Stimulated activated memory B cell treated with anti-CD40 and anti-IgM and Interleukin-4, amounts not matched to agents 10 μg/mL and 1 μg/mL and 100 μg/mL, for 72 hours (primary cell): ENCODE results near the gene PDE3B.
"Not testable (repeated sequence)": the region's sequence is repeated elsewhere in the genome, so short reads cannot be mapped to it uniquely, and the experiment has no call there.

Experiments
- ATAC-seq: fragments of 150-1000 bp; cut with Tn5 transposase; 2 replicates; pipeline ENCODE4 v1.10.0; 2021
- H3K27ac Mint-ChIP-seq: one replicate; pipeline ENCODE4 v1.8.0; 2022; ENCODE audit warnings: mild to moderate bottlenecking, mixed read lengths
- H3K27me3 Mint-ChIP-seq: one replicate; pipeline ENCODE4 v1.8.0; 2022; ENCODE audit warnings: mixed read lengths
- H3K36me3 Mint-ChIP-seq: one replicate; pipeline ENCODE4 v1.8.0; 2022; ENCODE audit warnings: mixed read lengths
- H3K4me1 Mint-ChIP-seq: one replicate; pipeline ENCODE4 v1.8.0; 2022; ENCODE audit warnings: mixed read lengths
- H3K4me3 Mint-ChIP-seq: one replicate; pipeline ENCODE4 v1.8.0; 2022; ENCODE audit warnings: mild to moderate bottlenecking, moderate library complexity, mixed read lengths
- H3K9me3 Mint-ChIP-seq: one replicate; pipeline ENCODE4 v1.8.0; 2022; ENCODE audit warnings: mixed read lengths

The PDE3B gene

GRCh38 chr11:14774721-14775120, 131.1 kb downstream of the PDE3B start:
- Mint-ChIP-seq H3K4me3 (no peak overlapping the region), H3K27me3 (peaks cover 19% of the 10 kb centered on the region), H3K36me3 (no peaks in the 10 kb centered on the region), H3K27ac (no peak overlapping the region), H3K4me1 (no peaks in the 10 kb centered on the region), H3K9me3 (no peaks in the 10 kb centered on the region)
- no peak for ATAC-seq

DNA sequence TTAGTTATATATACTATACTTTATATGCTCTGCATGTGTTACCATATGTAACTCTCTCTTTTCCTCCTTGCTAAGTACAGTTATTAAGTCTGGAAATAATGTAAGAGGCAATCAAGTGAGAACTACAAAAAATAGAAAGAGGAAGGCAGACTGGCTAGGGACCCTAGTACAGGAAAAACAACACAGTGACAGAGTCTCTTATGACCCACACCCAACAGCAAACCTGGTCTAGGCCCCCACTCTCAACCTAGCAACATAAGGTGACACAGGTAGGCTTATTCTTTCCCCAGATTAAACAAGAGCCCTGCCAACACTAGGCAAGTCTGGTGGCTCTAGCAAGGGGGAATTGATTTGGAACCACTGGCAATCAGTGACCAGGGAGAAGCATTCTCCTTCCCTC, 132.3 kb downstream of the PDE3B start:
- H3K36me3 Mint-ChIP-seq, result no peaks in the 10 kb centered on the region

DNA sequence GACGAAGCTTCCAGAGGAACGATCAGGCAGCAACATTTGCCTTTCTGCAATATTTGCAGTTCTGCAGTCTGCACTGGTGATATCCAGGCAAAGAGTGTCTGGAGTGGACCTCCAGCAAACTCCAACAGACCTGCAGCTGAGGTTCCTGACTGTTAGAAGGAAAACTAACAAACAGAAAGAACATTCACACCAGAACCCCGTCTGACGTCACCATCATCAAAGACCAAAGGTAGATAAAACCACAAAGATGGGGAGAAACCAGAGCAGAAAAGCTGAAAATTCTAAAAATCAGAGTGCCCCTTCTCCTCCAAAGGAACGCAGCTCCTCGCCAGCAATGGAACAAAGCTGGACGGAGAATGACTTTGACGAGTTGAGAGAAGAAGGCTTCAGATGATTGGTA, 134.9 kb downstream of the PDE3B start:
- not testable (repeated sequence) for H3K4me1 Mint-ChIP-seq, H3K27ac Mint-ChIP-seq, H3K9me3 Mint-ChIP-seq, H3K27me3 Mint-ChIP-seq, H3K36me3 Mint-ChIP-seq, H3K4me3 Mint-ChIP-seq, ATAC-seq

More for the DNA sequence above, 132.3 kb downstream of the PDE3B start:
- Mint-ChIP-seq H3K4me3 (no peak overlapping the region), H3K9me3 (no peaks in the 10 kb centered on the region), H3K27me3 (peaks cover 10% of the 10 kb centered on the region), H3K27ac (no peak overlapping the region), H3K4me1 (no peaks in the 10 kb centered on the region)
- ATAC-seq, result no peak

DNA sequence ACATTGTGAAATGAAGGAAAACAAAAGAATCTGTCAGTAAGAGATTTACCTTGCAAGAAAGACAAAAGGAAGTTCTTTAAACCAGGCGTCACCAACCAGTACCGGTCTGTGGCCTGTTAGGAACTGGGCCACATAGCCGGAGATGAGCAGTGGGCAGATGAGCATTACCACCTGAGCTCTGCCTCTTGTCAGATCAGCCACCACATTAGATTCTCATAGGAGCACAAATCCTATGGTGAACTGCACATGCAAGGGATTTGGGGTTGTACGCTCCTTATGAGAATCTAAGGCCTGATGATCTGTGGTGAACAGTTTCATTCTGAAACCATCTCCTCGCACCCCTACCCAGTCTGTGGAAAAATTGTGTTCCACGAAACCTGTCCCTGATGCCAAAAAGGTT, 140.2 kb downstream of the PDE3B start:
- no peak for ATAC-seq
- H3K9me3 Mint-ChIP-seq, result no peaks in the 10 kb centered on the region
- H3K27ac Mint-ChIP-seq, result no peak overlapping the region
- H3K4me1 Mint-ChIP-seq, result peaks cover 8% of the 10 kb centered on the region
- no peaks in the 10 kb centered on the region for H3K36me3 Mint-ChIP-seq
- no peaks in the 10 kb centered on the region for H3K27me3 Mint-ChIP-seq
- no peak overlapping the region for H3K4me3 Mint-ChIP-seq

GRCh38 chr11:14784230-14784629, 140.6 kb downstream of the PDE3B start:
- H3K9me3 Mint-ChIP-seq, result no peaks in the 10 kb centered on the region
- no peak for ATAC-seq
- peaks cover 8% of the 10 kb centered on the region for H3K4me1 Mint-ChIP-seq
- H3K27ac Mint-ChIP-seq, result no peak overlapping the region
- no peaks in the 10 kb centered on the region for H3K27me3 Mint-ChIP-seq
- H3K4me3 Mint-ChIP-seq, result no peak overlapping the region
- no peaks in the 10 kb centered on the region for H3K36me3 Mint-ChIP-seq

GRCh38 chr11:14789879-14790484, 146.4 kb downstream of the PDE3B start:
- Mint-ChIP-seq H3K4me3 (no peak overlapping the region), H3K27ac (no peak overlapping the region), H3K9me3 (no peaks in the 10 kb centered on the region), H3K36me3 (no peaks in the 10 kb centered on the region), H3K27me3 (no peaks in the 10 kb centered on the region), H3K4me1 (no peaks in the 10 kb centered on the region)
- ATAC-seq, result no peak

GRCh38 chr11:14793546-14793945, 149.9 kb downstream of the PDE3B start:
- Mint-ChIP-seq H3K9me3 (no peaks in the 10 kb centered on the region), H3K27ac (no peak overlapping the region), H3K36me3 (peaks cover 9% of the 10 kb centered on the region), H3K27me3 (no peaks in the 10 kb centered on the region), H3K4me1 (no peaks in the 10 kb centered on the region), H3K4me3 (no peak overlapping the region)
- ATAC-seq, result no peak

GRCh38 chr11:14796028-14796427, 152.4 kb downstream of the PDE3B start:
- H3K9me3 Mint-ChIP-seq, H3K4me3 Mint-ChIP-seq, ATAC-seq, H3K4me1 Mint-ChIP-seq, H3K27me3 Mint-ChIP-seq, H3K36me3 Mint-ChIP-seq, H3K27ac Mint-ChIP-seq: not testable (repeated sequence)

DNA sequence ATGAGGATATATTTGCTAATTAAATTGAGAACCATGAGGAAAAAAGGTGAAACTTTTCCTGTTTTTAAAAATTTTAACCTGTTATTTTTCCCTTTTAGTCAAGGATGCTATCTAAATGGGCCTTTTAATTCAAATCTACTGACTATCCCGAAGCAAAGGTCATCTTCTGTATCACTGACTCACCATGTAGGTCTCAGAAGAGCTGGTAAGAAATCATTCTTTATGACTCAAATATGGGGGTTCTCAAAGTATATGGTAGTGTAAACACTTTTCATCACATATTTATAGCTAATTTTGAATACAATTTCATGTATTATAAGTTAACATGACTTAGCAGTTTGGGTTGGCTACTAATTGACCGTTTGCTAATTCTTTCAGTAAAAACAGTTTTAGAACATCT, 160.2 kb downstream of the PDE3B start:
- peaks cover 14% of the 10 kb centered on the region for H3K27me3 Mint-ChIP-seq
- H3K36me3 Mint-ChIP-seq, result peaks cover 12% of the 10 kb centered on the region

DNA sequence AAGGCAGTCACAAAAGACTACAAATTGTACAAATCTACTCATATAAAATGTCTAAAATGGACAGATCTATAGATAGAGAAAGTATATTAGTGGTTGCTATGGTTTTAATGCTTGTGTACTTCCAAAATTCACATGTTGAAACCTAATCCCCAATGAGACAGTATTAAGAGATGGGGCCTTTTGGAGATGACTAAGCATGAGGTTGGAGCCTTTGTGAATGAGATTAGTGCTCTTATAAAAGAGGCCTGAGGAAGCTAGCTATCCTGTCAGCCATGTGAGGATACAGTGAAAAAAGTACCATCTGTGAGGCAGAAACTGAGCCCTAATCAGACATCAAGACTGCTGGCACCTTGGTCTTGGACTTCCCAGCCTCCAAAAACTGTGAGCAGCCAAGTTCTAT, 165.9 kb downstream of the PDE3B start:
- no peaks in the 10 kb centered on the region for H3K9me3 Mint-ChIP-seq
- H3K36me3 Mint-ChIP-seq, result peaks cover 12% of the 10 kb centered on the region
- H3K4me3 Mint-ChIP-seq, result no peak overlapping the region
- H3K27ac Mint-ChIP-seq, result no peak overlapping the region
- no peaks in the 10 kb centered on the region for H3K27me3 Mint-ChIP-seq
- ATAC-seq, result no peak
- no peaks in the 10 kb centered on the region for H3K4me1 Mint-ChIP-seq

More for the DNA sequence above, 160.2 kb downstream of the PDE3B start:
- no peak for ATAC-seq
- Mint-ChIP-seq H3K27ac (no peak overlapping the region), H3K4me3 (no peak overlapping the region), H3K4me1 (no peaks in the 10 kb centered on the region), H3K9me3 (no peaks in the 10 kb centered on the region)

- Mint-ChIP-seq H3K27ac (no peak overlapping the region), H3K4me3 (no peak overlapping the region), H3K36me3 (no peaks in the 10 kb centered on the region), H3K9me3 (no peaks in the 10 kb centered on the region), H3K4me1 (no peaks in the 10 kb centered on the region), H3K27me3 (no peaks in the 10 kb centered on the region)
- no peak for ATAC-seq
Observed at GRCh38 chr11:14812757-14813156, 169.2 kb downstream of the PDE3B start.

DNA sequence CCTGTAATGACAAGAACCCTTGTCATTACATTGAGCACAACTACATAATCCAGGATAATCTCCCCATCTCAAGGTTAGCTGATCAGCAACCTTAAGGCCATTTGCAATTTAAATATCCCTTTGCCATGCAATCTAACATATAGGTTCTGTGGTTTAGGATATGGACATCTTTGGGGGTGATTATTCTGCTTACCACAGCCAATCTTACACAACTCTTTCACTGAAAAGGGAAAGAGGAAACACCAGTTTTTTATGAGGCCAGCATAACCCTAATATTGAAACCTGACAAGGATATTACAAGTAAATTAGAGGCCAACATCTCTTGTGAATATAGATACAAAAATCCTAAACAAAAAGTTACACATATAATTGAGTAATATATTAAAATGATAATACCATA, 169.9 kb downstream of the PDE3B start:
- no peak overlapping the region for H3K27ac Mint-ChIP-seq
- H3K27me3 Mint-ChIP-seq, result no peaks in the 10 kb centered on the region
- H3K4me3 Mint-ChIP-seq, result no peak overlapping the region
- no peak for ATAC-seq
- no peaks in the 10 kb centered on the region for H3K4me1 Mint-ChIP-seq
- H3K9me3 Mint-ChIP-seq, result no peaks in the 10 kb centered on the region
- no peaks in the 10 kb centered on the region for H3K36me3 Mint-ChIP-seq

- ATAC-seq, result no peak
- H3K4me3 Mint-ChIP-seq, result no peak overlapping the region
- H3K9me3 Mint-ChIP-seq, result no peaks in the 10 kb centered on the region
- H3K4me1 Mint-ChIP-seq, result no peaks in the 10 kb centered on the region
- H3K36me3 Mint-ChIP-seq, result no peaks in the 10 kb centered on the region
- no peak overlapping the region for H3K27ac Mint-ChIP-seq
- peaks cover 12% of the 10 kb centered on the region for H3K27me3 Mint-ChIP-seq
Observed at GRCh38 chr11:14818779-14819178, 175.2 kb downstream of the PDE3B start.

DNA sequence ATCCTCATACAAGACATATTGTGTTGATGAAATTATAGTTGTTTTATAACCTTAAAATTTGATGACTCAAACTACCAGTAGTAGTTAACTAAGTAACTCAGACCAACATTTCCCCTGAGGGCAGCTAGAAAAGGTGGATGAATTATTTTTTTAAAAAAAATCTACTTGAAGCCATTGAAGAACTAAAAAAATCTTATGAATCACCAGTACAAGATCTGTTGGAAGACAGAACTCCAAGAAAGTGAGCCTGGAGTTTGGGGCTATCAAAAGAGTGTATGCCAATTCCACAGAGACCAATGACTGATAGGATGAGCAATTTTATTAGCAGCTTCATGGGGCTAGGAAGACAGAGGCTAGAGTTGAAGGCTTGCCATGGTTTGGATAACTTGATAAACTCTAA, 176.0 kb downstream of the PDE3B start:
- H3K36me3 Mint-ChIP-seq, result no peaks in the 10 kb centered on the region
- H3K27me3 Mint-ChIP-seq, result peaks cover 19% of the 10 kb centered on the region
- no peaks in the 10 kb centered on the region for H3K4me1 Mint-ChIP-seq
- H3K27ac Mint-ChIP-seq, result no peak overlapping the region
- H3K4me3 Mint-ChIP-seq, result no peak overlapping the region
- H3K9me3 Mint-ChIP-seq, result no peaks in the 10 kb centered on the region
- ATAC-seq, result no peak

DNA sequence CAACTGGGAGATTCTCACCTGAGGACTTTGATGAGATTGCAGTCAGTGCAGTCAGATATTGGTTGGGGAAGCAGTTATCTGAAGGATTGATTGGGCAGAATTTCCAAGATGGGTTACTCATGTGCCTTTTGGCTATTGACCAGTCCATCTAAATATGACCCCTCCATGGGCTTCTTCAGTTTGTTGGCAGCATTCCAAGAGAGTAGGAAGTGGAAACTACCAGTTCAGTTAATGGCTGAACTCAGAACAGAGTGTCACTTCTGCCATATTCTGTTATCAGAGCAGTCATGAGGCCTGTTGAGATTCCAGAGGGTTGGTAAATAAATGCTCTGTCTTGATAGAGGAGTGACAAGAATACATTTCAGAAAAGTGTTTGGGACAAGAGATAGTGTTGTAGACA, 177.4 kb downstream of the PDE3B start:
- Mint-ChIP-seq H3K4me1 (no peaks in the 10 kb centered on the region), H3K27ac (no peak overlapping the region), H3K9me3 (peaks cover 8% of the 10 kb centered on the region), H3K27me3 (peaks cover 19% of the 10 kb centered on the region), H3K4me3 (no peak overlapping the region), H3K36me3 (peaks cover 5% of the 10 kb centered on the region)
- no peak for ATAC-seq

- ATAC-seq, result no peak
- Mint-ChIP-seq H3K36me3 (peaks cover 5% of the 10 kb centered on the region), H3K4me3 (no peak overlapping the region), H3K9me3 (peaks cover 18% of the 10 kb centered on the region), H3K4me1 (no peaks in the 10 kb centered on the region), H3K27me3 (peaks cover 19% of the 10 kb centered on the region), H3K27ac (no peak overlapping the region)
Observed at GRCh38 chr11:14826600-14826999, 183.0 kb downstream of the PDE3B start.
